ENCODE data around the gene ZNF646.

- TF ChIP-seq YY1 (IDR thresholded peaks at IDR 0.05; ENCODE audit: insufficient read depth, insufficient read length) (no peak), SUZ12 (IDR thresholded peaks at IDR 0.05; ENCODE audit: extremely low read depth, insufficient read depth, insufficient read length) (no peak)
Observed at GRCh38 chr16:31089199-31089598, 15.0 kb downstream of the ZNF646 start.
